HepG2 (cell line): ENCODE data around the gene TSGA10IP. TPM values are rescaled to one million over a fixed set of nuclear protein-coding genes. Genes with fewer than 3 reads are reported as not detected.
A peak's percentile ranks its signal among the peaks of the same experiment; 100 is the strongest.

Source experiments
- HDAC1 ChIP-seq: sonication (generic); formaldehyde crosslinking; IDR thresholded peaks from 2 replicates; pipeline ENCODE4 v1.5.1; 2020; ENCODE audit warnings: mild to moderate bottlenecking, missing genetic modification reagents
- HNRNPLL ChIP-seq: fragments of 200-400 bp; formaldehyde crosslinking; IDR thresholded peaks from 2 replicates; pipeline ENCODE4 v1.6.1; 2017; ENCODE audit warnings: mild to moderate bottlenecking, low read depth, low read length; ENCODE audit not compliant: poor library complexity, severe bottlenecking
- HOXD1 ChIP-seq: sonication (generic); formaldehyde crosslinking; IDR thresholded peaks from 2 replicates; pipeline ENCODE4 v1.5.0; 2020; ENCODE audit warnings: missing genetic modification reagents
- KDM5B ChIP-seq: sonication (generic); formaldehyde crosslinking; IDR thresholded peaks from 2 replicates; pipeline ENCODE4 v1.4.0; 2020; ENCODE audit warnings: missing genetic modification reagents, mild to moderate bottlenecking, borderline replicate concordance
- KLF12 ChIP-seq: sonication (generic); formaldehyde crosslinking; IDR thresholded peaks from 2 replicates; pipeline ENCODE4 v1.4.0; 2020; ENCODE audit warnings: missing genetic modification reagents, borderline replicate concordance
- SNAPC4 ChIP-seq: sonication (generic); formaldehyde crosslinking; IDR thresholded peaks from 2 replicates; pipeline ENCODE4 v1.4.0; 2020; ENCODE audit warnings: mild to moderate bottlenecking, missing genetic modification reagents
- ZBTB21 ChIP-seq: sonication (generic); formaldehyde crosslinking; IDR thresholded peaks from 2 replicates; pipeline ENCODE4 v1.4.0; 2020; ENCODE audit warnings: missing genetic modification reagents
- ZNF407 ChIP-seq: sonication (generic); formaldehyde crosslinking; IDR thresholded peaks from one replicate; pipeline ENCODE4 v1.5.1; 2020; ENCODE audit warnings: mild to moderate bottlenecking, missing genetic modification reagents; ENCODE audit errors: not compliant biosample characterization
- ZNF567 ChIP-seq: sonication (generic); formaldehyde crosslinking; IDR thresholded peaks from 2 replicates; pipeline ENCODE4 v1.8.1; 2023; ENCODE audit warnings: mild to moderate bottlenecking, missing genetic modification reagents, borderline replicate concordance
- ZSCAN5A ChIP-seq: sonication (generic); formaldehyde crosslinking; IDR thresholded peaks from 2 replicates; pipeline ENCODE4 v1.8.0; 2022; ENCODE audit warnings: mild to moderate bottlenecking, missing genetic modification reagents, borderline replicate concordance
- polyA plus RNA-seq, 8 experiments: library from polyadenylated mRNA; depleted of rRNA in 3 of 8; stranded (reverse) in 7 of 8; unstranded in 1 of 8; fragments of >200 nt; fragmentation: Illumina TruSeq in 4 of 8; extraction: Trizol in 4 of 8; gene quantifications; 2 replicates each; pipeline versions ENCODE4 v1.2.1 to v1.2.3, GENCODE V29; 2011 to 2016; ENCODE audit warnings: low read depth in 4 of 8, missing spikeins in 1 of 8, mixed read lengths in 1 of 8; ENCODE audit not compliant: insufficient read depth in 1 of 8
- total RNA-seq, 5 experiments: library from RNA; depleted of rRNA; stranded (reverse); fragments of >200 nt; fragmentation: Illumina TruSeq; extraction: Trizol; gene quantifications; 2 replicates each; pipeline ENCODE4 v1.2.3, GENCODE V29; 2016; ENCODE audit warnings: low read depth in 1 of 5

The TSGA10IP gene
- total and polyA plus RNA-seq, 2 of the 13 experiments (the other 11 are each of a cell fraction or from before 2014, with no cell fraction given) = not detected

DNA sequence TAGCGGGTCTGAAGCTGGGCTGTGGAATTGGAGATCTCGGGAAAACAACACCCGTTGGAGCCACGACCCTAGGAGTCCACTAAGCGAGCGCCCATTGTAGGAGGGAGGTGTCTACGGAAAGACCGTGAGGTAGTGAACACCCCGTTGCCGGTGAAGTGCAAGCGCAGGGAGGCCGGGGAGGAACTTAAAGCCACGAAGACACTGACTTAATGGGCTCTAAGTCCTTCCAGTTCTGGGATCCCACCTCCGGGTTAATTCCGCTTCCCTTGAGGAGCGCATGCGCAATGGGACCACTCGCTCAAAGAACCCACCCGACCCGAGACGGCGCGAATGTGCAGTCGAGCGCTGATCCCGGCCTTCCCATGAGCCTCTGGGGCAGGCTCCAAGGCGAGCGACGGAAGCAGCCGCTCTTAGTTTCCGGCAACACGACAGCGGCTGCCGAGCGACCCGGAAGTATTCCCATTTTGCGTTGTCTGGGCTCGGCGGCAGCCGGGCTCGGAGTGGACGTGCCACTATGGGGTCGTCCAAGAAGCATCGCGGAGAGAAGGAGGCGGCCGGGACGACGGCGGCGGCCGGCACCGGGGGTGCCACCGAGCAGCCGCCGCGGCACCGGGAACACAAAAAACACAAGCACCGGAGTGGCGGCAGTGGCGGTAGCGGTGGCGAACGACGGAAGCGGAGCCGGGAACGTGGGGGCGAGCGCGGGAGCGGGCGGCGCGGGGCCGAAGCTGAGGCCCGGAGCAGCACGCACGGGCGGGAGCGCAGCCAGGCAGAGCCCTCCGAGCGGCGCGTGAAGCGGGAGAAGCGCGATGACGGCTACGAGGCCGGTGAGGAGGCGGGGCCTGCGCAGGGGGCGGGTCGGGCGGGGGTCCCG, 16.2 kb downstream of the TSGA10IP start, which contains the start of gene SART1 (continued):
- no peak for TF ChIP-seq SNAPC4 (CRISPR knock-in tag)
- TF ChIP-seq ZBTB21 (CRISPR knock-in tag) = no peak
- TF ChIP-seq HDAC1 = peak; percentile 97
- no peak for TF ChIP-seq ZNF567
- 0 out of 2 replicates have a peak, but pooled peaks have one; percentile 63 for TF ChIP-seq HOXD1 (CRISPR knock-in tag)
- peak; percentile 78; the same call in 1 of the 2 replicates for TF ChIP-seq KDM5B (CRISPR knock-in tag)
- TF ChIP-seq KLF12 (CRISPR knock-in tag) = peak; percentile 38; the same call in 1 of the 2 replicates
- 0 out of 2 replicates have a peak, but pooled peaks have one; percentile 30 for TF ChIP-seq ZSCAN5A (CRISPR knock-in tag)
- peak; percentile 75 for TF ChIP-seq HNRNPLL
- peak; percentile 39 for TF ChIP-seq ZNF407 (CRISPR knock-in tag)
